Measurements from ENCODE around the gene GOLGA6C. TPM values are rescaled to one million over a fixed set of nuclear protein-coding genes. Genes with fewer than 3 reads are reported as not detected.
"Not testable (repeated sequence)": the region's sequence is repeated elsewhere in the genome, so short reads cannot be mapped to it uniquely, and the experiment has no call there.

GOLGA6C gene
- polyA plus RNA-seq, 1 donor from 2014 or later = not detected

DNA sequence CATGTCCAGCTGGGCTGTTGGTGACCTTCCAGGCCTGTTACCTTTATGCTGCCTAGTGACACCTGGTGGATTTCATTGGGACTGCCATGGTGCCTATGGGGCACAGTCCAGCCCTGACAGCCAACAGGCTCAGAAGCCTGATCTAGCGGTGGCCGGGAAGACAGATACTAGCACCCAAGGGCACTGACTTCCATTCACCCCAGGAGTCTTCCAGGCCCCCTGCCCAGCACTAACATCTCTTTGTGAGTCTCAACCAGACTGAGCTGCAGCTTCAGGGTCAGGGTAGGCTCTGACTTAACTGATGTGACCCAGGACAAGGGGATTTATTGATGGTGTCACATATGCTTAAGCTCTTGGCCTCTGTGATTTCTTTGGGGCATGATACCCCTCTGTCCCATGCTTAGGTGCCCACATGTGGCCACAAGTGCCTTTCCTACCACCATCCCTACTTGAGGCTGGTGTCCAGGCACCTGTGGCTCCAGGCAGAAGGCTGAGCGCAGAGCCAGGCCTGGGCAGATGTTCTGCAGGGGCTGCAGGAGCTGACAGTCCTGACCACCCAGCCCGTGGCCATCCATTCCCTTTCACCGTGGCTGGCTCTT lies 16.5 kb downstream of the GOLGA6C start:
- H3K27ac Mint-ChIP-seq, H3K4me3 Mint-ChIP-seq, H3K4me1 Mint-ChIP-seq, H3K36me3 Mint-ChIP-seq, H3K27me3 Mint-ChIP-seq, H3K9me3 Mint-ChIP-seq: not testable (repeated sequence)

GRCh38 chr15:75275617-75276016 lies 17.5 kb downstream of the GOLGA6C start:
- not testable (repeated sequence) for H3K4me1 Mint-ChIP-seq, H3K27me3 Mint-ChIP-seq, H3K27ac Mint-ChIP-seq, H3K36me3 Mint-ChIP-seq, H3K9me3 Mint-ChIP-seq, H3K4me3 Mint-ChIP-seq

- H3K27me3 Mint-ChIP-seq, H3K4me3 Mint-ChIP-seq, H3K27ac Mint-ChIP-seq, H3K4me1 Mint-ChIP-seq, H3K9me3 Mint-ChIP-seq, H3K36me3 Mint-ChIP-seq: not testable (repeated sequence)
These were observed 20.4 kb downstream of the GOLGA6C start for GRCh38 chr15:75278497-75278896.

DNA sequence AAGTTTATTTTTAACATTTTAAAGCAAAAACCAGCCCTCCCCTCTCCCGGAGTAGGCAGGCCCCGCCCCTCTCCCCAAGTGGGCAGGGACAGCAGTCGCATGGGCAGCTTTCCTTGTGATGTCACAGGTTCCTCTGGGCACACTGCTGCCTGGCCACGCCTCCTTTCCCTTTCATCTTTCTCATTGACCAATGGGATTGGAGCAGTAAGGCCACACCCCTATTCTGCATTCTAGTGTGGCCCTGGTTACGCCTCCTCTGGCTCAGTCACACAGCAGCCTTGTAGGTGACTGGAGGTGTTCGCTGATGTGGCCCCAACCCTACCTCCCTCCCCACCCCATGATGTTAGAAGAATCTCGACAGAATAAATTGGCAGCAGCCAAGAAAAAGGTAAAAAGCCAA lies 24.4 kb downstream of the GOLGA6C start, which contains the start of gene GOLGA6D:
TSS of gene GOLGA6D (plus strand) at position 264 of the 400 bp plus-strand sequence. CDS start at position 305, 41 bp downstream.
- not testable (repeated sequence) for H3K9me3 Mint-ChIP-seq, H3K27me3 Mint-ChIP-seq, H3K36me3 Mint-ChIP-seq, H3K4me3 Mint-ChIP-seq, H3K27ac Mint-ChIP-seq, H3K4me1 Mint-ChIP-seq

GRCh38 chr15:75284152-75284551 lies 26.0 kb downstream of the GOLGA6C start:
- not testable (repeated sequence) for H3K9me3 Mint-ChIP-seq, H3K4me1 Mint-ChIP-seq, H3K27ac Mint-ChIP-seq, H3K27me3 Mint-ChIP-seq, H3K4me3 Mint-ChIP-seq, H3K36me3 Mint-ChIP-seq

DNA sequence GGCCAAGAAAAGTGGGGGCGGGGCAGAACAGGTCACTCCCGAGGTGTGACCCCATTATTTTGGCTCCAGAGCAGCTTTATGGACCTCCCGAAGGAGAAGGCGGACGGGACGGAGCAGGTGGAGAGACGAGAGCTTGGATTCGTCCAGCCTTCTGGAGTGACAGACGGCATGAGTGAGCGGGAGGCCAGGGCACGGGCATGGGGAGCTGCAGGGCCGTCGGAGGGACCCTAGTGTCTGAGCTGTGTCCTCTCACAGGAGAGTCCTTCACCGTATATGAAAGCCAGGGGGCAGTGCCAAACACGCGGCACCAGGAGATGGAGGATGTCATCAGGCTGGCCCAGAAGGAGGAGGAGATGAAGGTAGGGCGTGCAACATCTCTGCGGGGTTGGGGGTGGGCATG lies 35.5 kb downstream of the GOLGA6C start:
- not testable (repeated sequence) for H3K27ac Mint-ChIP-seq, H3K36me3 Mint-ChIP-seq, H3K9me3 Mint-ChIP-seq, H3K4me3 Mint-ChIP-seq, H3K27me3 Mint-ChIP-seq, H3K4me1 Mint-ChIP-seq

DNA sequence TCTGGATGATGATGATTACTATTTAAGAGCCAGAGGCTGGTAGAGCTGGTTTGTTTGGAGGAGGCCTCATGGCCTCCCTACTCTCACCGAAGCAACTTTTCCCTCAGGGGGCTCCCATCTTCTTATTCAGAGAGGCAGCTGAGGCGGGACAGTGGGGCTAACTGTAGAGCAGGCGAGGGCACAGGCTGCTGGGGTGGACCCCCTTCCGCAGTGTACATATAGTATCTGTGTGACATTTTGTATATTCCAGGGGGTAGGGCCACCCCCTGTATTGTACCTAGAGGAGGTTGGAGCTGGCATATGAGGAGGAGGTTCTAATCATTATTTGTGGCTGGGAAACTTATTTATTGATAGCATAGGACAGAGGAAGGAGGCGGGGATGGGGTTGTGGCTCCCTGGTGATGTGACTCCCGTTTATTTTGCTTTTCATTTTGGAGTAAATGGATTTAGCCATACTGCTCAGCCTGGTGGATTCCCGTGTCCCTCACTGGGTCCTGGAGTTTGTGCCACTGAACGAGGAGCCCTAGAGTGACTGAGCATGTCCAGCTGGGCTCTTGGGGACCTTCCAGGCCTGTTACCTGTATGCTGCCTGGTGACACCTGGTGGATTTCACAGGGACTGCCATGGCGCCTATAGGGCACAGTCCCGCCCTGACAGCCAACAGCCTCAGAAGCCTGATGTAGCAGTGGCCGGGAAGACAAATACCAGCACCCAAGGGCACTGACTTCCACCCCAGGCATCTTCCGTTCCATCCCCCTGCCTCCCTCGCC lies 40.6 kb downstream of the GOLGA6C start:
- H3K4me1 Mint-ChIP-seq, H3K9me3 Mint-ChIP-seq, H3K27me3 Mint-ChIP-seq, H3K36me3 Mint-ChIP-seq, H3K27ac Mint-ChIP-seq, H3K4me3 Mint-ChIP-seq: not testable (repeated sequence)

GRCh38 chr15:75299311-75299688 lies 41.2 kb downstream of the GOLGA6C start:
- not testable (repeated sequence) for H3K9me3 Mint-ChIP-seq, H3K4me1 Mint-ChIP-seq, H3K4me3 Mint-ChIP-seq, H3K27ac Mint-ChIP-seq, H3K27me3 Mint-ChIP-seq, H3K36me3 Mint-ChIP-seq

DNA sequence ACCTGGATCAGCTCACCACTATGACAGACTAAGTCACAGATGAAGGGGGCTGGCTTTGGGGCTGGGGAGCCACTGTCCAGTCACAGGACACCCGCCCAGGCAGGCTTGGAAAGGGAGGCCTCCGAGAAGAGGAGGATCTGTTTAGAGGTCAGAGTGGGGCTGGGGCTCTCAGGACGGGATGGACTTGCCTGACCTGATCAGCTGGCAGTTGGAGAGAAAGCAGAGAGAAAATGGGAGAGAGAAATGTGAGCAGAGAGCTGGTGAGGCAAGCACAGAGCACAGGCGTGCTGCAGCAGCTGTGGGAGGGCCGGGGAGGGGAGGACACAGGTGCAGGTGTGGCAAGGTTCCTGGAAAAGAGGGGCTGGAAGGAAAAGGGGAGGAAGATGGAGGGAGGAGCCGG lies 41.9 kb downstream of the GOLGA6C start:
- H3K9me3 Mint-ChIP-seq, H3K4me1 Mint-ChIP-seq, H3K27me3 Mint-ChIP-seq, H3K36me3 Mint-ChIP-seq, H3K4me3 Mint-ChIP-seq, H3K27ac Mint-ChIP-seq: not testable (repeated sequence)

DNA sequence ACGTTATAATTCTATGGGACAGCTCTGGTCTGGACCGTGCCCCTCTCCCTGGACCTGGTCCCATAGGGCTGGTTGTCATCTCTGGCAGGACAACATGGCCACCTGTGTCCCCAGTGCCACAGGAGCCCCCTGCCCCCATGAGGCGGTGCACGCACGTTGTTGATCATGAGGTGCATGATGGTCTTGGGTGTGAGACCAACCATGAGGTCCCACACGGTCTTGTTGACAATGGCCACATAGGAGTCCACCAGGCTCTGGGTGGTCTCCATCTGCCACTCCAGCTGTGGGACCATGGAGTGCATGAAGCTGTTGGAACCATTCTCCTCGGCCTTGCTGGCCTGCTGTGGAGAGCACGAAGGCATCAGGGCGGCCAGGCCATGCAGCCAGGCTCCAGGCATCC lies 44.2 kb downstream of the GOLGA6C start:
- H3K4me1 Mint-ChIP-seq = no peaks in the 10 kb centered on the region
- H3K27ac Mint-ChIP-seq = no peak overlapping the region
- peaks cover 2% of the 10 kb centered on the region for H3K36me3 Mint-ChIP-seq
- no peaks in the 10 kb centered on the region for H3K9me3 Mint-ChIP-seq
- H3K27me3 Mint-ChIP-seq = peaks cover 10% of the 10 kb centered on the region
- H3K4me3 Mint-ChIP-seq = no peak overlapping the region

DNA sequence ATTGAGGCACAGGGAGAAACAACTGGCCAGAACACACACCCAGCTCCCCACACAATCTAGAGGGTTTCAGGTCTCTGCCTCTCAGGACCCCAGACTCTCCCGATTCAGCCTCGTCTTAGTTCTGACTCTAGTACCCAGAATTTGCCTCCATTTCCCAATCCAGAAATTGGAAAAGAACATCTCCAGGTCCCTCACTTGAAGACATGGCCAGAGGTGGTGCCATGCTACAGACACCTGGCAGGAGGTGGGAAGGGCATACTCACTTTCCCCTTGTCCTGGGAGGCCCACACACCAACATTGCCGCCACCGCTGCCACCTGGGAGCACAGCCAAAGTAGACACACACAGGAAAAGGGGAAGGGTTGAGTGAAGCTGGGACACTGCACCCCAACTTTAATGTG lies 44.6 kb downstream of the GOLGA6C start:
- not testable (repeated sequence) for H3K9me3 Mint-ChIP-seq, H3K36me3 Mint-ChIP-seq, H3K4me3 Mint-ChIP-seq, H3K27ac Mint-ChIP-seq, H3K4me1 Mint-ChIP-seq
- peaks cover 12% of the 10 kb centered on the region for H3K27me3 Mint-ChIP-seq

- Mint-ChIP-seq H3K4me1 (peaks cover 0 to 3% (median 0%) of the 10 kb centered on the region in 3 donors), H3K27me3 (peaks cover 20% of the 10 kb centered on the region), H3K27ac (no peak overlapping the region), H3K36me3 (peaks cover 2% of the 10 kb centered on the region), H3K4me3 (no peak overlapping the region), H3K9me3 (no peaks in the 10 kb centered on the region)
These were observed 48.1 kb downstream of the GOLGA6C start for GRCh38 chr15:75306188-75306587.

- peaks cover 0 to 3% (median 0%) of the 10 kb centered on the region in 3 donors for H3K4me1 Mint-ChIP-seq
- peaks cover 26% of the 10 kb centered on the region for H3K27me3 Mint-ChIP-seq
- no peaks in the 10 kb centered on the region for H3K9me3 Mint-ChIP-seq
- peaks cover 2% of the 10 kb centered on the region for H3K36me3 Mint-ChIP-seq
- no peak overlapping the region for H3K4me3 Mint-ChIP-seq
- H3K27ac Mint-ChIP-seq = no peak overlapping the region
These were observed 49.8 kb downstream of the GOLGA6C start for GRCh38 chr15:75307778-75308390.

DNA sequence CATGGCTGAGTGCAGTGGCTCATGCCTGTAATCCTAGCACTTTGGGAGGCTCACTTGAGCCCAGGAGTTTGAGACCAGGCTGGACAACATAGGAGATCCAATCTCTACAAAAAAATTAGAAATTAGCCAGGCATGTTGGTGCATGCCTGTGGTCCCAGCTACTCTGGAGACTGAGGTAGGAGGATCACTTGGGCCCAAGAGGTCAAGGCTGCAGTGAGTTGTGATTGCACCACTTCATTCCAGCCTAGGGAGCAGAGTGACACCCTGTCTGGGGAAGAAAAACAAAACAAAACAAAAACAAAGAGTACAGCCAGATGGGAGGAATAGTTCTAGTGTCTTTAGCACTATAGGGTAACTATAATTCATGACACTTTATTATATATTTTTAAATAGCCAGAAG lies 51.6 kb downstream of the GOLGA6C start:
- Mint-ChIP-seq H3K27me3 (peaks cover 20% of the 10 kb centered on the region), H3K36me3 (peaks cover under 1% of the 10 kb centered on the region), H3K9me3 (no peaks in the 10 kb centered on the region), H3K27ac (no peak overlapping the region), H3K4me1 (peaks cover 0 to 3% (median 0%) of the 10 kb centered on the region in 3 donors), H3K4me3 (no peak overlapping the region)

DNA sequence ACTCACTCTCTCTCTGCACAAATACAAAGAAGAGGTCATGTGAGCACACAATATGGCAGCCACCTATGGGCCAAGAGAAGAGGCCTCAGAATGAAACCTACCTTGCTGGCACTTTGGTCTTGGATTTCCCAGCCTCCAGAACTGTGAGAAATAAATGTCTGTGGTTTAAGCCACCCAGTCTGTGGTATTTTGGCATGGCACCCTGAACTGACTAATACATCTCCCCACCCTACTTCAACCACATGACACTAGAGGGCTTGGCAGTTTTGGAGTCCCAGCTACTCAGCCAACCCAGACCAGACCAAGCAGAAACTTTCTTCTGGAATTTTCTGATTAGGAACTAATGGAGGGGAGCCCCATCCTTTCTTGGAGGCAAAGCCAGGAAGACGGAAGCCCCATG lies 54.4 kb downstream of the GOLGA6C start:
- H3K36me3 Mint-ChIP-seq, H3K9me3 Mint-ChIP-seq, H3K27ac Mint-ChIP-seq, H3K4me1 Mint-ChIP-seq, H3K4me3 Mint-ChIP-seq: not testable (repeated sequence)
- H3K27me3 Mint-ChIP-seq = peaks cover 15% of the 10 kb centered on the region

Data from IgD-negative memory B cell (primary cell).